Ishikawa (cell line): Measurements from ENCODE around the gene OTULINL.

Experiments used
- CEBPB ChIP-seq: IDR thresholded peaks from 2 replicates; pipeline ENCODE4 v1.6.1; 2012
- CREB1 ChIP-seq: IDR thresholded peaks from 2 replicates; pipeline ENCODE4 v1.6.1; 2012; ENCODE audit warnings: low read depth
- EGR1 ChIP-seq: IDR thresholded peaks from 2 replicates; pipeline ENCODE4 v1.6.1; 2012
- EP300 ChIP-seq: IDR thresholded peaks from 2 replicates; pipeline ENCODE4 v1.6.1; 2012; ENCODE audit warnings: borderline replicate concordance
- FOXM1 ChIP-seq: IDR thresholded peaks from 2 replicates; pipeline ENCODE4 v1.6.1; 2012; ENCODE audit warnings: low read depth, borderline replicate concordance
- MAX ChIP-seq: IDR thresholded peaks from 2 replicates; pipeline ENCODE4 v1.6.1; 2012
- RAD21 ChIP-seq: IDR thresholded peaks from 2 replicates; pipeline ENCODE4 v1.6.1; 2012; ENCODE audit warnings: low read depth
- REST ChIP-seq: IDR thresholded peaks from 2 replicates; pipeline ENCODE4 v1.6.1; 2012; ENCODE audit warnings: low read depth, mild to moderate bottlenecking
- TAF1 ChIP-seq: IDR thresholded peaks from 2 replicates; pipeline ENCODE4 v1.6.1; 2012; ENCODE audit warnings: low read depth, mild to moderate bottlenecking
- TCF12 ChIP-seq: IDR thresholded peaks from 2 replicates; pipeline ENCODE4 v1.6.1; 2012; ENCODE audit warnings: low read depth
- TEAD4 ChIP-seq: IDR thresholded peaks from 2 replicates; pipeline ENCODE4 v1.6.1; 2012
- USF1 ChIP-seq: IDR thresholded peaks from 2 replicates; pipeline ENCODE4 v1.6.1; 2012
- YY1 ChIP-seq: IDR thresholded peaks from 2 replicates; pipeline ENCODE4 v1.6.1; 2012; ENCODE audit warnings: low read depth

GRCh38 chr5:14644623-14645237 is 63.1 kb downstream of the OTULINL start:
- no peak for TF ChIP-seq TAF1
- TF ChIP-seq RAD21 = no peak
- no peak for TF ChIP-seq EP300
- no peak for TF ChIP-seq TEAD4
- TF ChIP-seq YY1 = no peak
- no peak for TF ChIP-seq FOXM1
- no peak for TF ChIP-seq MAX
- TF ChIP-seq REST = no peak
- TF ChIP-seq CREB1 = no peak
- no peak for TF ChIP-seq CEBPB
- no peak for TF ChIP-seq EGR1
- no peak for TF ChIP-seq USF1
- no peak for TF ChIP-seq TCF12
